ENCODE results near the gene SCAMP1.

GRCh38 chr5:78511121-78511906, 150.9 kb downstream of the SCAMP1 start:
- no peak for TF ChIP-seq POLR2A (IDR thresholded peaks at IDR 0.05)
- no peak for TF ChIP-seq CTCF (IDR thresholded peaks at IDR 0.05)

Data from lower leg skin (tissue), 3 donors.